ENCODE results near the gene MPZL1. TPM values are rescaled to one million over a fixed set of nuclear protein-coding genes. Genes with fewer than 3 reads are reported as not detected.
A peak's percentile ranks its signal among the peaks of the same experiment; 100 is the strongest.

The MPZL1 gene
- total and polyA plus RNA-seq, 8 donors, result 6.3 to 46.6 (median 19.2) TPM

GRCh38 chr1:167791281-167792187, 69.8 kb downstream of the MPZL1 start:
- no peak for TF ChIP-seq CTCF (IDR thresholded peaks at IDR 0.05)
- no peak overlapping the region for H3K27ac ChIP-seq
- intact Hi-C loops (cut with DNase I), result no loop called here
- no peak for DNase-seq
- H3K4me3 ChIP-seq, result no peak overlapping the region
- peaks cover 0 to 11% (median 0%) of the 10 kb centered on the region in 3 donors for H3K36me3 ChIP-seq
- H3K9me3 ChIP-seq, result no peaks in the 10 kb centered on the region
- 69 to 89% methylated on average over 5 of the region's 5 CpGs for WGBS, 2 donors
- no peaks in the 10 kb centered on the region for H3K4me1 ChIP-seq
- peak in 2 of 4 donors; percentile 34 to 56 for ATAC-seq
- no peaks in the 10 kb centered on the region for H3K27me3 ChIP-seq
- FAIRE-seq, result no peak

GRCh38 chr1:167792188-167792565, 70.4 kb downstream of the MPZL1 start:
- intact Hi-C loops (cut with DNase I), result no loop called here
- Histone ChIP-seq H3K9me3 (no peaks in the 10 kb centered on the region), H3K4me3 (no peak overlapping the region), H3K4me1 (no peaks in the 10 kb centered on the region), H3K27ac (no peak overlapping the region), H3K36me3 (peaks cover 0 to 11% (median 0%) of the 10 kb centered on the region in 3 donors), H3K27me3 (no peaks in the 10 kb centered on the region)
- TF ChIP-seq CTCF (IDR thresholded peaks at IDR 0.05), result no peak
- ATAC-seq (peak in 1 of 4 donors; percentile 12), DNase-seq (no peak), FAIRE-seq (no peak)
- WGBS, 2 donors, result 94 to 99% methylated on average over 4 of the region's 4 CpGs

- no peaks in the 10 kb centered on the region for H3K27me3 ChIP-seq
- intact Hi-C loops (cut with DNase I), result no loop called here
- no peak for TF ChIP-seq CTCF (IDR thresholded peaks at IDR 0.05)
- 95 to 96% methylated on average over 1 of the region's 1 CpG for WGBS, 2 donors
- H3K4me1 ChIP-seq, result no peaks in the 10 kb centered on the region
- no peak for FAIRE-seq
- no peaks in the 10 kb centered on the region for H3K9me3 ChIP-seq
- no peak overlapping the region for H3K4me3 ChIP-seq
- H3K27ac ChIP-seq, result no peak overlapping the region
- H3K36me3 ChIP-seq, result peaks cover 0 to 5% (median 0%) of the 10 kb centered on the region in 3 donors
- no peak for ATAC-seq
- DNase-seq, result no peak
These were observed 72.3 kb downstream of the MPZL1 start for GRCh38 chr1:167794043-167794442.

DNA sequence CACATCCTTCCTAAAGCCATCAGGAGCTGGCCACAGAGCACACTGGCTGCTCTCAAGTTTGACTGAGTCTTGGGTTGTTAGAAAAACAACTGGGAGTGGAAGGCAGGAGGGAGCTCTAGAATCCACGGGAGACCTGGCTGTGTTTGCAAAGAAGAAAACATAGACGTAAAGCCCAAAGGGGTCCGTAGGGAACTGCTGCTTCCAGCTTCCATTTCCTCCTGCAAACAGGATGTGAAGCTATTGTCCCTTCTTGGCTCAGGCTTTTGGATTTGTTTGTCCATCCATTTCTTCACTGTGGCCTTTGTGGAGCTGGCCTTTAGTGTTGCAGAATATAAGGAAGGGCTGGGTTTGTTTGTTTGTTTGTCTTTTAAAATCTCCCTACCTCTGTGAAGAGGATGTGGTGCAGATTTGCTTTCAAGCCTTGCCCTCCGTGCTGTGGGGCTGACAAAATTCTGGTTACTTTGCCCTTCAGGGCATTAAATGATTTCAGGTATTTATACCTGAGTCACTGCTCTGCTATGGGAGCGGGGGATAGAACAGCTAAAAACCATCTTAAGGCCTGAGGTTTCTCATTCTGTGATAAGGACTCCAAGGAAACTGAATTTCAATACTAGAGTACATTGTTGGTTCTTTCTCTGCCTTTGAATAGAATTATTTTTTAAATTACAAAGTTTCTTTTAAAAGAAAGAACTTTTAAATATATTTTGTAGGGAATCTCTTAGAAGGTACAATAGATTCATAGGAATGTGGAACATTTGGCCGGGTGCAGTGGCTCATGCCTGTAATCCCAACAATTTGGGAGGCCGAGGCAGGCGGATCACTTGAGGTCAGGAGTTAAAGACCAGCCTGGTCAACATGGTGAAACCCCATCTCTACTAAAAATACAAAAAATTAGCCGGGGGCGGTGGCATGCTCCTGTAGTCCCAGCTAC, 74.3 kb downstream of the MPZL1 start:
- no peak overlapping the region for H3K4me3 ChIP-seq
- no peaks in the 10 kb centered on the region for H3K4me1 ChIP-seq
- no peaks in the 10 kb centered on the region for H3K27me3 ChIP-seq
- no peaks in the 10 kb centered on the region for H3K9me3 ChIP-seq
- no peak for TF ChIP-seq CTCF (IDR thresholded peaks at IDR 0.05)
- intact Hi-C loops (cut with DNase I), result no loop called here
- DNase-seq (no peak), ATAC-seq (no peak), FAIRE-seq (no peak)
- no peaks in the 10 kb centered on the region for H3K36me3 ChIP-seq
- H3K27ac ChIP-seq, result no peak overlapping the region
- 82 to 87% methylated on average over 10 of the region's 10 CpGs for WGBS, 2 donors

All from pancreas (tissue), 10 donors.